Endothelial cell of umbilical vein (primary cell): ENCODE results near the gene OR2A25. TPM values are rescaled to one million over a fixed set of nuclear protein-coding genes. Genes with fewer than 3 reads are reported as not detected.

Source experiments
- BruUV-seq: library from RNA; stranded (reverse); fragments of 400-500 nt; replicated peaks from 2 replicates; lab custom pipeline; 2021; lab: Mats Ljungman, UMichigan
- CTCF ChIA-PET: fragments of 300-600, 350-600 bp; sonication (Branson Sonifier 250); formaldehyde crosslinking; loops from one replicate; lab custom pipeline; 2021; ENCODE audit warnings: antibody characterized with exemption, inconsistent platforms; lab: Charles Lee
- POLR2A ChIA-PET: fragments of 300-600, 350-600 bp; sonication (Branson Sonifier 250); formaldehyde crosslinking; loops from one replicate; lab custom pipeline; 2021; ENCODE audit warnings: antibody characterized with exemption, inconsistent platforms; lab: Charles Lee
- DNase-seq: peaks from one replicate; pipeline ENCODE4 v3.0.0-alpha.2; 2011; ENCODE audit warnings: low read depth, low spot score
- FAIRE-seq: peaks from 2 replicates; lab custom pipeline; 2011; peaks lifted over from hg19 to GRCh38; lab: Jason Lieb, UNC
- H2AFZ ChIP-seq: 2 replicates; pipeline ENCODE4 v1.6.0; 2012; ENCODE audit warnings: low read depth, low read length, control low read depth, inconsistent platforms
- H3K27ac ChIP-seq: 2 replicates; pipeline ENCODE4 v1.5.1; 2011; ENCODE audit warnings: low read depth, mild to moderate bottlenecking, control low read depth, low read length, moderate library complexity; ENCODE audit not compliant: insufficient read depth
- H3K27me3 ChIP-seq, 2 experiments: 2 replicates each; pipeline versions ENCODE4 v1.6.0 to v1.6.1; 2011; ENCODE audit warnings: low read length in 2 of 2, mixed read lengths in 1 of 2; ENCODE audit not compliant: control insufficient read depth in 2 of 2, insufficient read depth in 2 of 2
- H3K36me3 ChIP-seq, 2 experiments: 2 replicates in 1 of 2; 3 replicates in 1 of 2; pipeline ENCODE4 v1.5.1; 2011; ENCODE audit warnings: low read length in 2 of 2, mild to moderate bottlenecking in 1 of 2, moderate library complexity in 1 of 2; ENCODE audit not compliant: control insufficient read depth in 2 of 2, insufficient read depth in 2 of 2; ENCODE audit errors: extremely low read depth in 1 of 2
- H3K4me1 ChIP-seq: 3 replicates; pipeline ENCODE4 v1.5.1; 2011; ENCODE audit warnings: mild to moderate bottlenecking, low read length; ENCODE audit not compliant: control insufficient read depth, insufficient read depth; ENCODE audit errors: extremely low read depth
- H3K4me2 ChIP-seq: 2 replicates; pipeline ENCODE4 v1.6.1; 2011; ENCODE audit warnings: low read length, control low read depth, mixed read lengths; ENCODE audit not compliant: insufficient read depth
- H3K4me3 ChIP-seq, 3 experiments: fragments of 200-600 bp in 1 of 3; sonication (generic), shearing (Covaris generic) in 1 of 3; replicated peaks in 1 of 3; 2 replicates each; pipeline ENCODE4 v1.5.1; 2011 to 2016; ENCODE audit warnings: control low read depth in 3 of 3, low read length in 3 of 3, mild to moderate bottlenecking in 2 of 3, inconsistent platforms in 1 of 3, low read depth in 1 of 3, moderate library complexity in 1 of 3; ENCODE audit not compliant: insufficient read depth in 1 of 3
- H3K79me2 ChIP-seq: 2 replicates; pipeline ENCODE4 v1.6.0; 2012; ENCODE audit warnings: low read length, inconsistent platforms; ENCODE audit not compliant: control insufficient read depth, insufficient read depth
- H3K9ac ChIP-seq: replicated peaks from 2 replicates; pipeline ENCODE3; 2011; ENCODE audit warnings: low read length, control low read depth; ENCODE audit not compliant: insufficient read depth; ENCODE audit errors: extremely low read depth
- H3K9me1 ChIP-seq: replicated peaks from 3 replicates; pipeline ENCODE4 v1.6.0; 2011; ENCODE audit warnings: mild to moderate bottlenecking, low read length; ENCODE audit not compliant: control insufficient read depth, insufficient read depth; ENCODE audit errors: extremely low read depth
- H3K9me3 ChIP-seq: replicated peaks from 2 replicates; pipeline ENCODE4 v1.5.1; 2012; ENCODE audit warnings: low read length, inconsistent platforms; ENCODE audit not compliant: control insufficient read depth, insufficient read depth
- H4K20me1 ChIP-seq: replicated peaks from 2 replicates; pipeline ENCODE3; 2011; ENCODE audit warnings: mild to moderate bottlenecking, low read length; ENCODE audit not compliant: control insufficient read depth, insufficient read depth; ENCODE audit errors: extremely low read depth
- EZH2 ChIP-seq: IDR thresholded peaks from 2 replicates; pipeline ENCODE4 v1.6.1; 2012; ENCODE audit warnings: borderline replicate concordance, low read depth, mild to moderate bottlenecking, moderate library complexity, low read length, inconsistent platforms; ENCODE audit not compliant: severe bottlenecking
- FOS ChIP-seq: IDR thresholded peaks from 2 replicates; pipeline ENCODE4 v1.6.1; 2011; ENCODE audit warnings: mild to moderate bottlenecking, low read length, moderate library complexity, borderline replicate concordance; ENCODE audit not compliant: insufficient read depth
- GATA2 ChIP-seq: IDR thresholded peaks from 2 replicates; pipeline ENCODE4 v1.7.0; 2011; ENCODE audit warnings: low read depth, mild to moderate bottlenecking, moderate library complexity, mixed read lengths, low read length; ENCODE audit not compliant: insufficient read length, insufficient read depth
- JUN ChIP-seq: IDR thresholded peaks from 2 replicates; pipeline ENCODE4 v1.6.1; 2011; ENCODE audit warnings: borderline replicate concordance, low read depth; ENCODE audit not compliant: insufficient read length, insufficient read depth
- MYC ChIP-seq: IDR thresholded peaks from one replicate; pipeline ENCODE4 v1.6.1; 2011; ENCODE audit warnings: mild to moderate bottlenecking, low read depth, low read length
- POLR2A ChIP-seq: IDR thresholded peaks from 2 replicates; pipeline ENCODE4 v1.6.1; 2012; ENCODE audit warnings: low read depth, mild to moderate bottlenecking, control low read depth, low read length
- POLR2AphosphoS5 ChIP-seq: IDR thresholded peaks from 2 replicates; pipeline ENCODE4 v1.6.1; 2012; ENCODE audit warnings: low read depth, mild to moderate bottlenecking, control low read depth, low read length, moderate library complexity; ENCODE audit not compliant: insufficient read depth
- dilution Hi-C: fragments of 300-500 bp; cut with MboI; formaldehyde crosslinking; loops from one replicate; pipeline ENCODE4 v1.15.0; 2019; ENCODE audit warnings: low sequenced_read_pairs; ENCODE audit not compliant: extremely low pct_ligation_motif_present
- intact Hi-C: fragments of 100-400 bp; cut with micrococcal nuclease; formaldehyde crosslinking; loops from one replicate; pipeline ENCODE4 v1.10.0; 2022
- polyA plus RNA-seq, 4 experiments: library from polyadenylated mRNA; depleted of rRNA in 3 of 4; stranded (reverse) in 3 of 4; unstranded in 1 of 4; fragments of >200 nt; gene quantifications; 2 replicates each; pipeline versions ENCODE4 v1.2.1 to v1.2.3, GENCODE V29; 2011 to 2012; ENCODE audit warnings: missing spikeins in 1 of 4
- total RNA-seq: library from RNA; stranded (reverse); gene quantifications from 2 replicates; pipeline ENCODE4 v1.2.3, GENCODE V29; 2021
- TF ChIP-seq, protein P1 (sequence below): IDR thresholded peaks from 2 replicates; pipeline ENCODE4 v1.6.1; 2011; ENCODE audit not compliant: insufficient read depth, insufficient read length
- TF ChIP-seq, protein P2 (sequence below), 2 donors: IDR thresholded peaks; 1 replicate in 1 of 2; 2 replicates in 1 of 2; pipeline ENCODE4 v1.5.1; 2011; ENCODE audit warnings: low read length in 2 of 2, mild to moderate bottlenecking in 2 of 2, moderate library complexity in 2 of 2, control low read depth in 1 of 2, inconsistent platforms in 1 of 2, low read depth in 1 of 2; ENCODE audit not compliant: insufficient read depth in 1 of 2; ENCODE audit errors: extremely low read depth in 1 of 2

Gene OR2A25
- total and polyA plus RNA-seq, 2 donors (not counting 3 experiments of a cell fraction or from before 2014, with no cell fraction given) = not detected

DNA sequence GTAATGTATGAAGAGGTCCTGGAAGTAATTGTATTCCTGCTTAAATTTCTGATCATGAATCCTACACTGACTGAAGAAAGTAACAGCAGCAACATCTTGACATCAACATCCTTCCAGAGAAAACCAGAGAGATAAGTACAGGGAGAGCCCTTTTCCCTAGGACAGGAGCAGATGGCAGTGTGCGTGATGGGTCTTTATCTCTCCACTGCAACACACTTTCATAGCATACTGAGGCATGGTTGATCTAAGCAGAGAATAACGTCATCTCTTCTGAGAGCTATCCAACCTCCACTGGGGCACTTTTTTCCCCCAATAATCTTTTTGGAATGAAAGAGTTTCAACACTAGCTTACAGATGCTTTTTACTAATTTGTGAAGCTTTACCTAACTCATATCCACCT is 342 bp downstream of the OR2A25 start:
- Histone ChIP-seq H3K9me3 (no peaks in the 10 kb centered on the region), H3K4me1 (no peaks in the 10 kb centered on the region), H3K4me2 (no peak overlapping the region), H3K79me2 (no peaks in the 10 kb centered on the region), H3K9me1 (no peaks in the 10 kb centered on the region), H3K9ac (no peak overlapping the region), H3K27ac (no peak overlapping the region), H4K20me1 (no peaks in the 10 kb centered on the region), H3K4me3 (no peak overlapping the region), H3K27me3 (no peaks in the 10 kb centered on the region), H2AFZ (no peak overlapping the region), H3K36me3 (no peaks in the 10 kb centered on the region)
- BruUV-seq = no TSS peak
- dilution Hi-C loops (no loop called here), intact Hi-C loops (no loop called here)
- ChIA-PET CTCF (no interaction called here), POLR2A (no interaction called here)
- DNase-seq = no peak
- FAIRE-seq = no peak
- no peak for TF ChIP-seq JUN

DNA sequence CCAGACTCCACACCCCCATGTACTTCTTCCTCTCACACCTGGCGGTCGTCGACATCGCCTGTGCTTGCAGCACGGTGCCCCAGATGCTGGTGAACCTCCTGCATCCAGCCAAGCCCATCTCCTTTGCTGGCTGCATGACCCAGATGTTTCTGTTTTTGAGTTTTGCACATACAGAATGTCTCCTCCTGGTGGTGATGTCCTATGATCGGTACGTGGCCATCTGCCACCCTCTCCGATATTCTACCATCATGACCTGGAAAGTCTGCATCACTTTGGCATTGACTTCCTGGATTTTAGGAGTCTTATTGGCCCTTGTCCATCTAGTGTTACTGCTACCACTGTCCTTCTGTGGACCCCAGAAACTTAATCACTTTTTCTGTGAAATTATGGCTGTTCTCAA is 4.8 kb downstream of the OR2A25 start:
- Histone ChIP-seq H3K9me3 (no peaks in the 10 kb centered on the region), H3K4me1 (no peaks in the 10 kb centered on the region), H4K20me1 (no peaks in the 10 kb centered on the region), H3K4me3 (no peak overlapping the region), H3K9ac (no peak overlapping the region), H3K9me1 (no peaks in the 10 kb centered on the region), H3K27ac (no peak overlapping the region), H3K4me2 (no peak overlapping the region), H3K27me3 (no peaks in the 10 kb centered on the region), H2AFZ (no peak overlapping the region), H3K36me3 (no peaks in the 10 kb centered on the region), H3K79me2 (no peaks in the 10 kb centered on the region)
- ChIA-PET CTCF (no interaction called here), POLR2A (no interaction called here)
- no peak for TF ChIP-seq EZH2
- TF ChIP-seq POLR2AphosphoS5 = no peak
- no peak for TF ChIP-seq FOS
- TF ChIP-seq, protein P1, sequence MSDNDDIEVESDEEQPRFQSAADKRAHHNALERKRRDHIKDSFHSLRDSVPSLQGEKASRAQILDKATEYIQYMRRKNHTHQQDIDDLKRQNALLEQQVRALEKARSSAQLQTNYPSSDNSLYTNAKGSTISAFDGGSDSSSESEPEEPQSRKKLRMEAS = no peak
- TF ChIP-seq, protein P2, sequence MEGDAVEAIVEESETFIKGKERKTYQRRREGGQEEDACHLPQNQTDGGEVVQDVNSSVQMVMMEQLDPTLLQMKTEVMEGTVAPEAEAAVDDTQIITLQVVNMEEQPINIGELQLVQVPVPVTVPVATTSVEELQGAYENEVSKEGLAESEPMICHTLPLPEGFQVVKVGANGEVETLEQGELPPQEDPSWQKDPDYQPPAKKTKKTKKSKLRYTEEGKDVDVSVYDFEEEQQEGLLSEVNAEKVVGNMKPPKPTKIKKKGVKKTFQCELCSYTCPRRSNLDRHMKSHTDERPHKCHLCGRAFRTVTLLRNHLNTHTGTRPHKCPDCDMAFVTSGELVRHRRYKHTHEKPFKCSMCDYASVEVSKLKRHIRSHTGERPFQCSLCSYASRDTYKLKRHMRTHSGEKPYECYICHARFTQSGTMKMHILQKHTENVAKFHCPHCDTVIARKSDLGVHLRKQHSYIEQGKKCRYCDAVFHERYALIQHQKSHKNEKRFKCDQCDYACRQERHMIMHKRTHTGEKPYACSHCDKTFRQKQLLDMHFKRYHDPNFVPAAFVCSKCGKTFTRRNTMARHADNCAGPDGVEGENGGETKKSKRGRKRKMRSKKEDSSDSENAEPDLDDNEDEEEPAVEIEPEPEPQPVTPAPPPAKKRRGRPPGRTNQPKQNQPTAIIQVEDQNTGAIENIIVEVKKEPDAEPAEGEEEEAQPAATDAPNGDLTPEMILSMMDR (IDR thresholded peaks at IDR 0.05; ENCODE audit: extremely low read depth in 1 of 2, insufficient read depth in 1 of 2, low read depth in 1 of 2, low read length in 2 of 2) = no peak
- TF ChIP-seq JUN = no peak
- no peak for TF ChIP-seq GATA2
- no peak for TF ChIP-seq MYC
- no peak for TF ChIP-seq POLR2A
- intact Hi-C loops (no loop called here), dilution Hi-C loops (no loop called here)
- no peak for DNase-seq
- BruUV-seq = no TSS peak
- FAIRE-seq = no peak
